HG03354 (cell line): ENCODE data around the gene ZNF367.
A peak's percentile ranks its signal among the peaks of the same experiment; 100 is the strongest.

Experiments used
- ATAC-seq: cut with Tn5 transposase; IDR thresholded peaks from one replicate; pipeline ENCODE4 v1.9.1; 2021; ENCODE audit warnings: mild to moderate bottlenecking; ENCODE audit not compliant: unreplicated experiment, poor library complexity, severe bottlenecking

The ZNF367 gene

GRCh38 chr9:96418083-96418919 lies at the start of gene ZNF367:
TSS of gene ZNF367 (minus strand) at chr9:96418370. CDS start at chr9:96418032, 338 bp downstream.
- peak; percentile 67 for ATAC-seq

GRCh38 chr9:96467784-96468183 lies 49.6 kb upstream of the ZNF367 start:
- no peak for ATAC-seq

- no peak for ATAC-seq
Measured at GRCh38 chr9:96464426-96464825, 46.3 kb upstream of the ZNF367 start.

- no peak for ATAC-seq
Measured at GRCh38 chr9:96462541-96462940, 44.4 kb upstream of the ZNF367 start.

GRCh38 chr9:96461336-96461735 lies 43.2 kb upstream of the ZNF367 start:
- ATAC-seq, result no peak

- ATAC-seq, result no peak
Measured at GRCh38 chr9:96460882-96461281, 42.7 kb upstream of the ZNF367 start.

GRCh38 chr9:96460470-96460869 lies 42.3 kb upstream of the ZNF367 start:
- no peak for ATAC-seq

GRCh38 chr9:96459268-96460007 lies 41.3 kb upstream of the ZNF367 start:
- ATAC-seq, result no peak

GRCh38 chr9:96458226-96458625 lies 40.1 kb upstream of the ZNF367 start:
- no peak for ATAC-seq

GRCh38 chr9:96457266-96457665 lies 39.1 kb upstream of the ZNF367 start:
- no peak for ATAC-seq

GRCh38 chr9:96453625-96454024 lies 35.5 kb upstream of the ZNF367 start:
- ATAC-seq, result no peak

- peak; percentile 4 for ATAC-seq
Measured at GRCh38 chr9:96450613-96451528, 32.7 kb upstream of the ZNF367 start.

- ATAC-seq, result peak; percentile 93
Measured at GRCh38 chr9:96449845-96450612, 31.9 kb upstream of the ZNF367 start, which contains the start of gene HABP4. TSS of gene HABP4 (plus strand) at chr9:96450169. CDS start at chr9:96450280, 111 bp downstream.

GRCh38 chr9:96449523-96449844 lies 31.3 kb upstream of the ZNF367 start:
- ATAC-seq, result peak; percentile 21

- ATAC-seq, result no peak
Measured at GRCh38 chr9:96448546-96449170, 30.5 kb upstream of the ZNF367 start.

GRCh38 chr9:96447406-96447805 lies 29.2 kb upstream of the ZNF367 start:
- ATAC-seq, result no peak

GRCh38 chr9:96442491-96442890 lies 24.3 kb upstream of the ZNF367 start:
- no peak for ATAC-seq

- ATAC-seq, result no peak
Measured at GRCh38 chr9:96441798-96442445, 23.8 kb upstream of the ZNF367 start.
